Uterus (tissue), 2 donors: ENCODE data around the gene PEA15.

Source experiments
- POLR2A ChIP-seq, 2 donors: fragments of 450-650 bp; IDR thresholded peaks; one replicate each; pipeline ENCODE4 v1.6.1; 2016; ENCODE audit warnings: antibody characterized with exemption in 2 of 2, mild to moderate bottlenecking in 1 of 2, moderate library complexity in 1 of 2
- TF ChIP-seq, protein P1 (sequence below), 4 experiments: fragments of 200-600 bp in 2 of 4; fragments of 450-650 bp in 2 of 4; sonication (generic) in 2 of 4; IDR thresholded peaks; one replicate each; pipeline ENCODE4 v1.5.1; 2016 to 2019; ENCODE audit warnings: antibody characterized with exemption in 4 of 4, mild to moderate bottlenecking in 2 of 4, moderate library complexity in 1 of 4

DNA sequence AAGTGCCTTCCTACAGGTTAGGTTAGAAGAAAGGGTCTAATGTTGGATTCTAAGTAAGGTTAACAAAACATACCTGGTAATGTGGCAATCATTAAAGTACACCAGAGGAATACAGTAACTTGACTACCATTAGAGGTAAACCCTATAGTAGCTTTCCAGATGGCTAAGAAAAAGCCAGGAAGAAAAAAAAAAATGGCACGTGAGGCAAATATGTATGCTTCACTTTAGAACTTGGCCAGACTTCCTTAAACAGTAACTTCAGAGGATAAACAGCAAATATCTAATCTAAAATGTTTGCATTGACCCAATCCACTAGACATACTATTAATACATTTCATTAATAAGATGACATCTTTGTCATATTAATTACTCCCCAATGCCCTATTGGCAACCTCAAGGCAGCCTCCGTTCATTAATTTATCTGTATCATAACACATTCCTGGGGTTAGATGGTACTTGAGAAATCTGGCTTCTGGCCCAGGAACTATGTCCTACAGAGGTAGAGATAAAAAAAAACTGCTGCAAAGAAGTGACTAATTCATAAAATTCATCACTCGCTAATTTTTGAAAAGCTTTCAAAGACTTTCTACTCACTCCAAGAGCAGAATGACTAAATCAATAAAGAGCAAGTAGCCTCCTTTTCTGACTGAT is 51.3 kb downstream of the PEA15 start:
- TF ChIP-seq, protein P1, sequence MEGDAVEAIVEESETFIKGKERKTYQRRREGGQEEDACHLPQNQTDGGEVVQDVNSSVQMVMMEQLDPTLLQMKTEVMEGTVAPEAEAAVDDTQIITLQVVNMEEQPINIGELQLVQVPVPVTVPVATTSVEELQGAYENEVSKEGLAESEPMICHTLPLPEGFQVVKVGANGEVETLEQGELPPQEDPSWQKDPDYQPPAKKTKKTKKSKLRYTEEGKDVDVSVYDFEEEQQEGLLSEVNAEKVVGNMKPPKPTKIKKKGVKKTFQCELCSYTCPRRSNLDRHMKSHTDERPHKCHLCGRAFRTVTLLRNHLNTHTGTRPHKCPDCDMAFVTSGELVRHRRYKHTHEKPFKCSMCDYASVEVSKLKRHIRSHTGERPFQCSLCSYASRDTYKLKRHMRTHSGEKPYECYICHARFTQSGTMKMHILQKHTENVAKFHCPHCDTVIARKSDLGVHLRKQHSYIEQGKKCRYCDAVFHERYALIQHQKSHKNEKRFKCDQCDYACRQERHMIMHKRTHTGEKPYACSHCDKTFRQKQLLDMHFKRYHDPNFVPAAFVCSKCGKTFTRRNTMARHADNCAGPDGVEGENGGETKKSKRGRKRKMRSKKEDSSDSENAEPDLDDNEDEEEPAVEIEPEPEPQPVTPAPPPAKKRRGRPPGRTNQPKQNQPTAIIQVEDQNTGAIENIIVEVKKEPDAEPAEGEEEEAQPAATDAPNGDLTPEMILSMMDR (IDR thresholded peaks at IDR 0.05), result no peak
- TF ChIP-seq POLR2A (IDR thresholded peaks at IDR 0.05), result no peak
